Fibroblast of mammary gland (primary cell): ENCODE results near the gene GPER1.
A peak's percentile ranks its signal among the peaks of the same experiment; 100 is the strongest.

Source experiments
- DNase-seq: peaks from one replicate; pipeline ENCODE4 v3.0.0-alpha.2; 2010; ENCODE audit warnings: low read depth
- H3K4me3 ChIP-seq: 2 replicates; pipeline ENCODE4 v1.5.1; 2011; ENCODE audit warnings: low read depth, mild to moderate bottlenecking, low read length, moderate library complexity; ENCODE audit not compliant: control insufficient read depth
- TF ChIP-seq, protein P1 (sequence below): conservative IDR thresholded peaks from 2 replicates; pipeline ENCODE4 v1.5.1; 2011; ENCODE audit warnings: low read depth, low read length, inconsistent platforms; ENCODE audit not compliant: control insufficient read depth, insufficient read depth

GPER1 gene

GRCh38 chr7:1083729-1084657 is 3.9 kb upstream of the GPER1 start:
- no peak for DNase-seq
- H3K4me3 ChIP-seq, result no peak overlapping the region
- TF ChIP-seq, protein P1, sequence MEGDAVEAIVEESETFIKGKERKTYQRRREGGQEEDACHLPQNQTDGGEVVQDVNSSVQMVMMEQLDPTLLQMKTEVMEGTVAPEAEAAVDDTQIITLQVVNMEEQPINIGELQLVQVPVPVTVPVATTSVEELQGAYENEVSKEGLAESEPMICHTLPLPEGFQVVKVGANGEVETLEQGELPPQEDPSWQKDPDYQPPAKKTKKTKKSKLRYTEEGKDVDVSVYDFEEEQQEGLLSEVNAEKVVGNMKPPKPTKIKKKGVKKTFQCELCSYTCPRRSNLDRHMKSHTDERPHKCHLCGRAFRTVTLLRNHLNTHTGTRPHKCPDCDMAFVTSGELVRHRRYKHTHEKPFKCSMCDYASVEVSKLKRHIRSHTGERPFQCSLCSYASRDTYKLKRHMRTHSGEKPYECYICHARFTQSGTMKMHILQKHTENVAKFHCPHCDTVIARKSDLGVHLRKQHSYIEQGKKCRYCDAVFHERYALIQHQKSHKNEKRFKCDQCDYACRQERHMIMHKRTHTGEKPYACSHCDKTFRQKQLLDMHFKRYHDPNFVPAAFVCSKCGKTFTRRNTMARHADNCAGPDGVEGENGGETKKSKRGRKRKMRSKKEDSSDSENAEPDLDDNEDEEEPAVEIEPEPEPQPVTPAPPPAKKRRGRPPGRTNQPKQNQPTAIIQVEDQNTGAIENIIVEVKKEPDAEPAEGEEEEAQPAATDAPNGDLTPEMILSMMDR, result no peak

- no peak for DNase-seq
- TF ChIP-seq, protein P1, result no peak
- no peak overlapping the region for H3K4me3 ChIP-seq
These were observed 2.6 kb upstream of the GPER1 start for GRCh38 chr7:1085266-1085665.

- no peak overlapping the region for H3K4me3 ChIP-seq
- no peak for DNase-seq
- TF ChIP-seq, protein P1, result no peak
These were observed 1.9 kb upstream of the GPER1 start for GRCh38 chr7:1085910-1086421.

- peak; percentile 52 for DNase-seq
- TF ChIP-seq, protein P1, result peak; percentile 60
- H3K4me3 ChIP-seq, result peak overlapping the region; percentile 54
These were observed 1.1 kb upstream of the GPER1 start for GRCh38 chr7:1086588-1087464.

DNA sequence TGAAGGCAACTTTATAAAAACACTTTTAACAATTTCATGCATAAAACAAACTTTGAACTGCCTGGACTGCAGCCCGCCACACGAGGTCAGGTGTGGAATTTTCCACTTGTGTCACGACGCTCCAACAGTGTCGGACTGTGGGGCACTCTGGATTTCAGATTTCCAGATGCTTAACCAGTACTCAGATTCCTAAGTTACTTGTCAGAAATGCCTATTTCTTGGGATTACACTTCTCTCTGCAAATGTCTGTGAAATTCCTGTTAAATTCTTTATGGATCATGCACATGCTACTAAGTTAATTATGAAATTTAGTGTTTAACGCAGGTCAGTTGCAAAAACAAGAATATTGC is 473 bp upstream of the GPER1 start:
- peak overlapping the region; percentile 54 for H3K4me3 ChIP-seq
- DNase-seq, result no peak
- TF ChIP-seq, protein P1, result no peak

GRCh38 chr7:1090236-1090635 is 2.3 kb downstream of the GPER1 start:
- TF ChIP-seq, protein P1, result no peak
- no peak overlapping the region for H3K4me3 ChIP-seq
- DNase-seq, result no peak
